ENCODE measurements around the gene SRSF7. TPM values are rescaled to one million over a fixed set of nuclear protein-coding genes. Genes with fewer than 3 reads are reported as not detected.
"Not testable (repeated sequence)": the region's sequence is repeated elsewhere in the genome, so short reads cannot be mapped to it uniquely, and the experiment has no call there.

SRSF7 gene
- polyA plus RNA-seq, 5 donors = 221 to 278 (median 232) TPM

DNA sequence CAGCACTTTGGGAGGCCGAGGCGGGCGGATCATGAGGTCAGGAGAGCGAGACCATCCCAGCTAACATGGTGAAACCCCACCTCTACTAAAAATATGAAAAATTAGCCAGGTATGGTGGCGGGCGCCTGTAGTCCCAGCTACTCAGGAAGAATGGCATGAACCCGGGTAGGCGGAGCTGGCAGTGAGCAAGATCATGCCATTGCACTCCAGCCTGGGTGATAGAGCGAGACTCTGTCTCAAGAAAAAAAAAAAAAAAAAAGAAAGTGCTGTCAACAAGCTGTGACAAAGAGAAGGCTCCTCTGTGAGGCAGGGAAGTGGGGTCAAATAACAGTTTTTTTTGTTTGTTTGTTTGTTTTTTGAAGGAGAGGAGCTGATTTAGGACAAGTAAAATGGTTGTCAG lies 42.7 kb downstream of the SRSF7 start:
- not testable (repeated sequence) for DNase-seq

DNA sequence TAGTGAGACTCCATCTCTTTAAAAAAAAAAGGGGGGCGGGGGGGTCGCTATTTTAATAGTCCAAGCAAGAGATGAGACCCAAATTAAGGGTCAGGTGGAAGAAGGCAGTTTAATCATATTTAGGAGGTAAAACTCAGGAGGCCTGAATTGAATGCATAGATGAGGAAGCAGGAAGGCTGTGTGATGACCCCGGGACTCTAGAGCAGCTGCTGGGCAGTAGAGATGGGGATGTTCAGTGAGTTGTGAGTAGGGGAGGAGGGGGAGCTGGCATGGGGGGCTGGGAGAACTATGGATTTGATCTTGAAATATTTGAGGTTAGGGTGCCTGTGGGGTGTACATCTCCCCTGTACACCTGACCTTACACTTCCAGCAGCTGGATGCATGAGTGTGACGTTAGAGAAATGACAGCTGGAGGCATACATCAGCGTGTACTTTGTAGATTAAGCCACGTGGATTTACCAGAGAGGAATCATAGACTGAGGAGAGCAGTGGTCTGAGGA lies 44.3 kb downstream of the SRSF7 start:
- no peak for DNase-seq

DNA sequence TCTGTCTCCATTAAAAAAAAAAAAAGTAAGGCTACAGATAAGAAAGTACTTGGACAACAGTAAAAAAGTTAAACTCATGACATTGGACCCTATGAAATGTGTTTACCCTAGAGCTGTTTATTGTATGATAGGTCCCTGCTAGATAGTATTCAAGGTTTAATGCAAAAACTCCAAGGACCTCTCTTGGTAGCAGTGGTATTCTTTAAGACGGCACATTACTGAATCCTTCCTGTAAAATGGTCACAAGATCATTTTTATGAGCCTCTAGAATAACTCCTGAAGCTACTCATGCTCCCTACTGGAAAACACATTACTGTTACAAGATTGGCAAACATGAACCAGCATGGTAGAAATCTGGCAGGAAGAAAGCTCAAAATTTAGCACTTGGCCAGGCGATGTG lies 46.5 kb downstream of the SRSF7 start:
- no peak for DNase-seq

DNA sequence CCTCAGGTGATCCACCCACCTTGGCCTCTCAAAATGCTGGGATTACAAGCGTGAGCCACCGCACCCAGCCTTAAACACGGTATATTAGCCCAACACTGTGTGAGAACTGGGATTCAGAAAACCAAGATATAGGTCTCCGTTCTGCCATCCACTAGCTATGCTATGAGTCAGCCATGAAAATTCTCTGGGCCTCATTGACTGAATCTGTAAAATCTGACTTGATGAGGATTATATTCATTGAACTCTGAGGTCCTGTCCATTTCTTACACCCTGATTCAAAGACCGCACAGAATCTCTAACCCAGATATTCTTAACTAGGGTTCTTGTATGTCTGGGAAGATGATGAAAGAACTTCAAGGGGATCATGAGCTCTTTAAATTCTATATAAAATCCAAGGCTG lies 47.8 kb downstream of the SRSF7 start:
- DNase-seq = not testable (repeated sequence)

DNA sequence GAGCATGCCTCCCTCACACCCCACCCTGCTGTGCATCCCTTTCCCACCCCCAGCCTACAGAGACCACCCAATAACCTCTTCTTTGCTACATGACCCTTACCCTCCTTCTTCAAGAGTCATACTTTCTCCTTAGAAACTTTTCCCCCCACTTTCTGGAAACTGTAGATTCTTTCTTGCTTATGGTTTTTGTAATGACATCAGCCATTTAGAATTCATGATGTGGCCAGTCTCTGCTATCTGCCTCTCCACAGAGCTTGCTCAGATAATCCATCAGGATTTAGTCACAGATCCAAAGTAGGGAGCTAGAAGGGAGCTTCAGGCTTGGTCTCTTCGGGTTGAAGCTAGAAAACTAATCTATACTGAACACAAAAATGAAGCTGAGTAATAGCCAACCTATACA lies 48.7 kb downstream of the SRSF7 start:
- no peak for DNase-seq

DNA sequence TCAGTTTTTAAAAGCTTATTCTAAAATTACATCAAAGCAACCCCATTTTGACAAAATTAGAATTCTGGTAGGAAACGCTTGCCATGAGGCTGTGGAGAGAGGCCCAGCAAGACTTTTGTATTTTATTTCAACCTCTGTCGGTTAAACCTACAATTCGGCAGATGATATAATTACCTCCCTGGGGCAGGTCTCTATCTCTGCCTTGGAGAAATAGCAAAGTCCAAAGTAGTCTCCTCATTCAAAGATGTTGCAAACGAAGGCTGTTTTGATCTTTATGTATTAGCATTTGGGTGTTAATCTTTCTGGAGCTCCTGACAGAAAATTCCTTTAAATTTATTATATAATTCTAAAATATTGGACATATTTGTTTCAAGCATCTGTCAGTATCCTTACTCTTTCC lies 49.6 kb downstream of the SRSF7 start:
- no peak for DNase-seq

DNA sequence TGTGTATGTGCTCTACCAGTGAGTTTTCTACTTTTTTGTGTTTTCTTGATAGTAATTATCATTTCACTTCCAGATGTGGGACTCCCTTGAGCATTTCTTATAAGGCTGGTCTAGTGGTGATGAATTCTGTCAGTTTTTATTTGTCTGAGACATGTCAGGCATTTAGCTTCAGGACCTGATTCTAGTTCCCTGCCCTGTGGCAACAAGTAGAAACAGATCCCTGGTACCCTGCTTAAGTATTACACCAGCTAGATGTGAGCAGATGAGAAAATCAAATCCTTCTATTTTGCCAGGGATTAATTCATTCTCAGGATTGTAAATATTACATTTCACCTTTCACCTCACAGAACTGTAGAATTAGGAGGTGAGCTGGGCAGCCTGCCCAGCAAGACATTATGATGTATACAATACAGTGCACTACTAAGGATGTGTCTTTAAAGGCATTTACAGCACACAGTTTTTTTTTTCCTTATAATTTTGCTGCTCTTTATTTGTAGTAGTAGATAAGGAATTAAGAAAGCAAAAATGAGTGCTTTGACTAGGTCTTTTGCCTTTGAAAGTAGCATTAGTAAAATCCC lies 50.2 kb downstream of the SRSF7 start:
- DNase-seq = no peak

DNA sequence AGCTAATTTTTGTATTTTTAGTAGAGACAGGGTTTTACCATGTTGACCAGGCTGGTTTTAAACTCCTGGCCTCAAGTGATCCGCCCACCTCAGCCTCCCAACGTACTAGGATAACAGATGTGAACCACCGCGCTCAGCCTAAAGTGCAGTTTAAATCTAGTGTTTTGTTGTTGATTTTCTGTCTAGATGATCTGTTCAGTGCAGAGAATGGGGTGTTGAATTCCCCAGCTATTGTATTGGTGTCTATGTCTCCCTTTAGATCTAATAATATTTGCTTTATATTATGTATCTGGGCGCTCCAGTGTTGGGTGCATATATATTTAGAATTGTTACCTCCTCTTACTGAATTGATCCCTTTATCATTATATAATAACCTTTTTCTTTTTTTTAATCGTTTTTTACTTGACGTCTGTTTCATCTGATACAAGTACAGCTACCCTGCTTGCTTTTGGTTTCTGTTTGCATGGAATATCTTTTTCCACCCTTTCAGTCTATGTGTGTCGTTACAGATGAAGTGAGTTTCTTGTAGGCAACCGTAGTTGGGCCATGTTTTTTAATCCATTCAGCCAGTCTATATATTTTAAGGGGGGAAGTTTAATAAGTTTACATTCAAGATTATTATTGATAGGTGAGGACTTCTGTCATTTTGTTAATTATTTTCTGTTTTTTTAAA lies 50.9 kb downstream of the SRSF7 start:
- no peak for DNase-seq

DNA sequence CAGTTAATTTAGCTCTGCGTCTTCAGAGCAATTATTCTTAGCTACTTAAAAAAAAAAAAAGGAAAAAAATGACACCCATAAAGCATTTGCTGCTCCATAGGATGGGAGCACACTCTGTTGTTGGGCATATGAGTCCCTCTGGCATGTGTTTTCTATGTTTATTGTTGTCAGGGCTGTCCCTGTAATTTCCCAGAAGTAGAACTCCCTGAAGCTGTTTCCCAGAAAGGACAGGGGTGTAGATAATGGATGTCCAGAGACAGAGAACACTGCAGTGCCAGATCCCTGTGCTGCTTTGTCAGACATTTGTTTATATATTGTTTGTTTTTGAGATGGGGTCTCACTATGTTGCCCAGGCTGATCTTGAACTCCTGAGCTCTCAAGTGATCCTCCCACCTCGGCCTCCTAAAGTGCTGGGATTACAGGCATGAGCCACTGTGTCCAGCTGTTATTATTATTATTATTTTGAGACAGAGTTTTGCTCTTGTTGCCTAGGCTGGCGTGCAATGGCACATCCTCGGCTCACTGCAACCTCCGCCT lies 52.6 kb downstream of the SRSF7 start:
- no peak for DNase-seq

DNA sequence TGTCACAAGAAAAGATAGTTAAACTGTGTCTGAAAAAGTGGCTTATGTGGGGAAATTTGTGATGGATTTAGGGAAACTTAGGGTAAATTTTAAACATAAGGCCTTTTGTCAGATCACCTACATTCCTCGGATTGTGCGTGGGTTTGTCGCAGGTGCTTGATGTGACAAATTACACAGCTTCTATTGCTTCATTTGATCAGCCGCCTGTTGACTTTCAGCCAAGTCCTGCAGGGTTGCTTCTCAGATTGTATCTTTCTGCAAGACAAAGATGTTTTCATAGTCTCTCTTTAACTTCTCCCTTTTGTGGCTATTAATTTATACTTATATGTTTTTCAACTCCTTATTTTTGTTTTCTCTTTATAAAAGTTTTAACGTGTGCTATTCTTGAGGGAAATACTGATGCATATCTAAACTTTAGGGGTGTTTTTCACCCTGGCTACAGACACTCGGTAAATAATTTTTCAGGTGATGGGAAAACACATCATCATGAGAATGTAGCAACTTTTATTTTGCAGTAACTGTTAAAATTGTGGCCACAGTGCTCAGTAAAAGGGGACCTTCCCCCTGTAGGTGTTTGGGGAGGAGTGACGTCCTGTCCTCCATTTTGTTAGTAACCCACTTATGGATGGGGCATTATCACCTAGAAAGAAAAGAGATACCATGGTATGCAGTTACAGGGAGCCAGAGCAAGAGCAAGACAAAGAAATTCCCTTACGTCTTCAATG lies 53.9 kb downstream of the SRSF7 start:
- no peak for DNase-seq

Other genes starting within 250 kb of the SRSF7 start
- 10 to 100 TPM; 60.9 to 94.3 (median 79.7) TPM for gene HNRNPLL, start 148.4 kb downstream of the SRSF7 start, polyA plus RNA-seq (ENCODE audit: insufficient read depth in 1 of 5, insufficient read length in 5 of 5, low replicate concordance in 1 of 5)
- gene GALM, start 85.2 kb downstream of the SRSF7 start, polyA plus RNA-seq (ENCODE audit: insufficient read depth in 1 of 5, insufficient read length in 5 of 5, low replicate concordance in 1 of 5) = 10 to 100 TPM; 25.3 to 36.4 (median 28.4) TPM
- 10 to 100 TPM; 16.7 to 24.7 (median 20.2) TPM for gene GEMIN6, start 26.8 kb upstream of the SRSF7 start, polyA plus RNA-seq (ENCODE audit: insufficient read depth in 1 of 5, insufficient read length in 5 of 5, low replicate concordance in 1 of 5)
- gene DHX57, start 124.6 kb upstream of the SRSF7 start, polyA plus RNA-seq (ENCODE audit: insufficient read depth in 1 of 5, insufficient read length in 5 of 5, low replicate concordance in 1 of 5) = 10 to 100 TPM; 31.4 to 42.5 (median 37.9) TPM
- gene MORN2, start 124.6 kb upstream of the SRSF7 start, polyA plus RNA-seq (ENCODE audit: insufficient read depth in 1 of 5, insufficient read length in 5 of 5, low replicate concordance in 1 of 5) = 10 to 100 TPM; 33.3 to 42.2 (median 35.6) TPM
- gene ARHGEF33, start 138.5 kb upstream of the SRSF7 start, polyA plus RNA-seq (ENCODE audit: insufficient read depth in 1 of 5, insufficient read length in 5 of 5, low replicate concordance in 1 of 5) = 1 to 10 TPM; 1.9 to 4.6 (median 3.1) TPM